Measurements from ENCODE around the gene MCF2L. TPM values are rescaled to one million over a fixed set of nuclear protein-coding genes. Genes with fewer than 3 reads are reported as not detected.

The MCF2L gene
- total RNA-seq, 1 experiment from 2014 or later = 9.5 TPM

DNA sequence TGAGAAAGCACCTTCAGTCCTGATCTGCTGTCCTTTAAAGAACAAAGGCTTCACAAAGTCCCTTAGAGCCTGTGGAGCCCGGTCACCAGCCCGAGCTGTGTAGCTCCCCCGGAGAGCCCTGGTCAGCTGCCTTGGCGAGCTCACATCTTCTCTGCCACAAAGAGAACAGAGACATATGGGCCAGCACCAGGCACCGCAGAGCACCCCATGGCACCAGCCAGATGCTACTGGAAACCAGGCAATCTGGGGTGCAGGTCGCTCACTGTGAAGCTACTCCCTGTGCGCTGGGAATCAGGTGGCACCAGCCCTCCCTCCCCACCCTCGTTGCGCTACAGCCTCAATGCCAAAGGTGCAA is 92.2 kb downstream of the MCF2L start:
- no TSS peak for BruUV-seq (replicated peaks)
- no peak for TF ChIP-seq EZH2 (IDR thresholded peaks at IDR 0.05; ENCODE audit: borderline replicate concordance, low read depth, low read length, poor library complexity, severe bottlenecking)
- TF ChIP-seq, protein P1, sequence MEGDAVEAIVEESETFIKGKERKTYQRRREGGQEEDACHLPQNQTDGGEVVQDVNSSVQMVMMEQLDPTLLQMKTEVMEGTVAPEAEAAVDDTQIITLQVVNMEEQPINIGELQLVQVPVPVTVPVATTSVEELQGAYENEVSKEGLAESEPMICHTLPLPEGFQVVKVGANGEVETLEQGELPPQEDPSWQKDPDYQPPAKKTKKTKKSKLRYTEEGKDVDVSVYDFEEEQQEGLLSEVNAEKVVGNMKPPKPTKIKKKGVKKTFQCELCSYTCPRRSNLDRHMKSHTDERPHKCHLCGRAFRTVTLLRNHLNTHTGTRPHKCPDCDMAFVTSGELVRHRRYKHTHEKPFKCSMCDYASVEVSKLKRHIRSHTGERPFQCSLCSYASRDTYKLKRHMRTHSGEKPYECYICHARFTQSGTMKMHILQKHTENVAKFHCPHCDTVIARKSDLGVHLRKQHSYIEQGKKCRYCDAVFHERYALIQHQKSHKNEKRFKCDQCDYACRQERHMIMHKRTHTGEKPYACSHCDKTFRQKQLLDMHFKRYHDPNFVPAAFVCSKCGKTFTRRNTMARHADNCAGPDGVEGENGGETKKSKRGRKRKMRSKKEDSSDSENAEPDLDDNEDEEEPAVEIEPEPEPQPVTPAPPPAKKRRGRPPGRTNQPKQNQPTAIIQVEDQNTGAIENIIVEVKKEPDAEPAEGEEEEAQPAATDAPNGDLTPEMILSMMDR (conservative IDR thresholded peaks at IDR 0.05; ENCODE audit: low read depth, low read length) = no peak
- Histone ChIP-seq H3K36me3 (ENCODE audit: insufficient read depth, low read length, poor library complexity, severe bottlenecking) (no peaks in the 10 kb centered on the region), H3K4me1 (ENCODE audit: insufficient read depth, low read length, poor library complexity, severe bottlenecking) (no peaks in the 10 kb centered on the region), H3K27ac (ENCODE audit: low read depth, low read length, poor library complexity, severe bottlenecking) (no peak overlapping the region), H3K27me3 (replicated peaks; ENCODE audit: insufficient read depth, low read depth, low read length, poor library complexity) (peaks cover 5% of the 10 kb centered on the region), H3K9me3 (ENCODE audit: low read depth, low read length, poor library complexity, severe bottlenecking) (peaks cover 5% of the 10 kb centered on the region), H3K4me3 (ENCODE audit: low read depth, low read length, poor library complexity, severe bottlenecking) (no peak overlapping the region)
- ChIA-PET POLR2A (ENCODE audit: low non-redundant PET) (no interaction called here), CTCF (interaction anchor here (0.6 kb wide), 1 partner anchor 28 kb away, joined by 5 read pairs; no protein-coding TSS in a partner anchor)
- intact Hi-C loops (cut with micrococcal nuclease; ENCODE audit: unreplicated experiment) = no loop called here
- no peak for DNase-seq (ENCODE audit: low spot score)

DNA sequence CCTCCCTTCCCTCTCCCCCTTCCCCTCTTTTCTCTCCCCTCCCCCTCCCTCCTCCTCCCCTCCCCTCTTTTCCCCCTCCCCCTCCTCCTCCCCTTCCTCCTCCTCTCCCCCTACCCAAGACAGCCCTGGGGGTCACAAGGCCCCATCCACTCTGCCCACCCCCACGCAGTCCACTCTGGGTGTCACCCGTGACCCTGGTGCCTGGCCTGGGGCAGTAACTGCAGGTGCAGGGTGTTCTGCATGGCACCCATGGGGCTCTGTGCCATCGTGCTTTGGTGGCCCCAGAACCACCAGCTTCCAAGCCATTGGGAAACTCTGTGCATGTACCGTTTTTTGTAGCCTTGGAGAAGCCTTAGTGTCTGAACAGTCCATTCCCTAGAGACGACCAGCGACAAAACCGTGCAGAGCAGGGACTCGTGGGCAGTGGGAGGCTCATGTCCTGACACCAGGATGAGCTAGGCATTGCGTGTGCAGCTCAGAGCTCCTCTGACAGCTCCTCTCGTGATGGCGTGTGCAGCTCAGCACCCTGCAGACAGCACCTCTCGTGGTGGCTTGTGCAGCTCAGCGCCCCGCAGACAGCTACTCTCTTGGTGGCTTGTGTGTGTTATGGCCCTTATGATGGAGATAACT is 92.9 kb downstream of the MCF2L start:
- no peaks in the 10 kb centered on the region for H3K36me3 ChIP-seq (ENCODE audit: insufficient read depth, low read length, poor library complexity, severe bottlenecking)
- intact Hi-C loops (cut with micrococcal nuclease; ENCODE audit: unreplicated experiment) = no loop called here
- H3K4me3 ChIP-seq (ENCODE audit: low read depth, low read length, poor library complexity, severe bottlenecking) = no peak overlapping the region
- H3K27me3 ChIP-seq (replicated peaks; ENCODE audit: insufficient read depth, low read depth, low read length, poor library complexity) = peaks cover 5% of the 10 kb centered on the region
- TF ChIP-seq, protein P1 (conservative IDR thresholded peaks at IDR 0.05; ENCODE audit: low read depth, low read length) = no peak
- no peak for TF ChIP-seq EZH2 (IDR thresholded peaks at IDR 0.05; ENCODE audit: borderline replicate concordance, low read depth, low read length, poor library complexity, severe bottlenecking)
- no peak for DNase-seq (ENCODE audit: low spot score)
- no peak overlapping the region for H3K27ac ChIP-seq (ENCODE audit: low read depth, low read length, poor library complexity, severe bottlenecking)
- POLR2A ChIA-PET (ENCODE audit: low non-redundant PET) = no interaction called here
- CTCF ChIA-PET = no interaction called here
- BruUV-seq (replicated peaks) = no TSS peak
- no peaks in the 10 kb centered on the region for H3K4me1 ChIP-seq (ENCODE audit: insufficient read depth, low read length, poor library complexity, severe bottlenecking)
- H3K9me3 ChIP-seq (ENCODE audit: low read depth, low read length, poor library complexity, severe bottlenecking) = peaks cover 5% of the 10 kb centered on the region

DNA sequence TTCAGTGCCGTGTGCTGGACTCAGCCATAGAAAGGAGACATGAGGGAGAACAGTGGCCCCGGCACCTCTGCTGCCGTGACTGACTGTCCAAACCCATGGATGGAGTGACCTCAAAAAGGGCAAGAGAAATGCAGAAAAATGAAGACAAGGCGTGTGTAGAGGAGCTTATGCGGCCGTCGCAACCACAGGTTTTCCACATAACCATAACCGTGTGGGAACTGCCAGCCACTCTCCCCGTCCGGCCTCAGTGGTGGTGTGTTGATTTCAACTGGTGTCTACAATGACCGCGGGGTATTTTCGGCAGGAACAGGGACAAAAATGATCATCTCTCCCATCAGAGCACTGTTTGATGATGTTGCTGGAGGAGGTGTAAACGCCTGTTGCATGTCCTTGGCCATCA is 93.7 kb downstream of the MCF2L start:
- no peak for DNase-seq (ENCODE audit: low spot score)
- peaks cover 5% of the 10 kb centered on the region for H3K27me3 ChIP-seq (replicated peaks; ENCODE audit: insufficient read depth, low read depth, low read length, poor library complexity)
- no peak overlapping the region for H3K4me3 ChIP-seq (ENCODE audit: low read depth, low read length, poor library complexity, severe bottlenecking)
- TF ChIP-seq, protein P1 (conservative IDR thresholded peaks at IDR 0.05; ENCODE audit: low read depth, low read length) = no peak
- TF ChIP-seq EZH2 (IDR thresholded peaks at IDR 0.05; ENCODE audit: borderline replicate concordance, low read depth, low read length, poor library complexity, severe bottlenecking) = no peak
- no peaks in the 10 kb centered on the region for H3K9me3 ChIP-seq (ENCODE audit: low read depth, low read length, poor library complexity, severe bottlenecking)
- intact Hi-C loops (cut with micrococcal nuclease; ENCODE audit: unreplicated experiment) = no loop called here
- BruUV-seq (replicated peaks) = no TSS peak
- ChIA-PET POLR2A (ENCODE audit: low non-redundant PET) (no interaction called here), CTCF (no interaction called here)
- no peak overlapping the region for H3K27ac ChIP-seq (ENCODE audit: low read depth, low read length, poor library complexity, severe bottlenecking)
- no peaks in the 10 kb centered on the region for H3K36me3 ChIP-seq (ENCODE audit: insufficient read depth, low read length, poor library complexity, severe bottlenecking)
- no peaks in the 10 kb centered on the region for H3K4me1 ChIP-seq (ENCODE audit: insufficient read depth, low read length, poor library complexity, severe bottlenecking)
